Brain pericyte (primary cell): Measurements from ENCODE around the gene CMC4.

ENCODE experiments used
- DNase-seq: peaks from one replicate; pipeline ENCODE4 v3.0.0-alpha.2; 2012; ENCODE audit warnings: low read depth, low spot score

CMC4 gene, protein sequence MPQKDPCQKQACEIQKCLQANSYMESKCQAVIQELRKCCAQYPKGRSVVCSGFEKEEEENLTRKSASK

DNA sequence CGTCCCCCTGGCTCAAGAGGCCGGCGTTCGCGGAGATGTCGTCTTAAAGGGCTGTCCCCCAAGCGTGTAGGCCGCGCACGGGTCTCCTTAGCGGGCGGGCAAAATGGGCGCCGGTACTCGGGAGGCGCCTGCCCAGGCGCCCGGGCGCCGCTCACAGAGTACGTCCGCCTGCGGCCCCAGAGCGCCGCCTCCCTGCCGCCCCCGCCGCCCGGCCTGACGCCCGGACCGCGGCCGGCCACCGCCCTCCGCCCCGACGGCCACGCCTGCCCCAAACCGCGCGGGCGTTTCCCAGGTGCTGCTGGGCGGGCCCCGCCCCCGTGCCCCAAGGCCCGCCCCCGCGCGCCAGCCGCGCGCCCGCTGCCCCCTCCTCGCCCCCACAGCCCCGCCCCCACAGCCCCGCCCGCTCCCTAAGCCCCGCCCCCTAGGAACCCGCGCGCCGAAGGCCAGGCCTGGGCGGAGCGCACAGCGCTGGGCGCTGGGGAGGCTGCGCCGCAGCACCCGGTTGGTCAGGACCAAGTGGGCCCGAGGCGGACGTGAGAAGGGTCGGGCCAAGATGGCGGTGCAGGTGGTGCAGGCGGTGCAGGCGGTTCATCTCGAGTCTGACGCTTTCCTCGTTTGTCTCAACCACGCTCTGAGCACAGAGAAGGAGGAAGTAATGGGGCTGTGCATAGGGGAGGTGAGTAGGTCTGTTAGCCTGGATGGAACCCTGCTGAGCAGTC lies at the start of gene CMC4, which contains the start of the genes BRCC3 and MTCP1:
TSS of gene CMC4 (minus strand) at position 162 of the 719 bp plus-strand sequence. CDS start 7,113 bp downstream, outside the sequence.
TSS of gene BRCC3 (plus strand) at position 534 of the 719 bp plus-strand sequence. CDS start at position 554, 20 bp downstream.
TSS of gene MTCP1 (minus strand) at position 162 of the 719 bp plus-strand sequence. CDS start 5,126 bp downstream, outside the sequence.
- DNase-seq, result no peak

DNA sequence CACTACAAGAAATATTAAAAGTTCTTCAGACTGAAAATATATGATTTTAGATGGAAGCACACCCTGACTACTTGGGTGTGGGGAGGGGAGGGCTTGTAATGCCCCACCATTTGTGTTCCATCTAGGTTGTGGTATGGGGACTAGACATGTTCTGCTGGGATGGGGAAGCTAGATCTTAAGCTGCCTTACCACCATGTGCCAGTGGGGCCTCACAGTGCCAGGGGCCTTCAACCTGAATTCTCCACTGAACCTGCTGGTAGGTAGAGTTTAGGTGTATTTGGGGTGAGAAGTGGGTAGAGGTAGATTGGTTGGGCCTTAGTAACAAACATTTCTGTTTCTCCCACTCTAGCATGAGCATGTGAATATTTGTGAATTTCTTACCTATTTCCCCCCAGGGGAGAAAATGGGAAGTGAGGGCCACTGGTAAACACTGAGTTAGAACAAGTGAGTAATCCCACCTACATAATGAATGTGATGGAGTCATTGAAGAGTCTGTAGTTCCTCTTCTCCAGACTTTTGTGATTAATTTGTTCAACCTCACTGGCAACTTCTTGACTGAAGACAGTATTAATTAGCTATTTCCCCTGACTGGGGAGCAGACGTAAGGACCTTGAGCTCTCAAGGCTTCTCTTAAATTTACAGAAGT lies 44.4 kb upstream of the CMC4 start:
- no peak for DNase-seq

DNA sequence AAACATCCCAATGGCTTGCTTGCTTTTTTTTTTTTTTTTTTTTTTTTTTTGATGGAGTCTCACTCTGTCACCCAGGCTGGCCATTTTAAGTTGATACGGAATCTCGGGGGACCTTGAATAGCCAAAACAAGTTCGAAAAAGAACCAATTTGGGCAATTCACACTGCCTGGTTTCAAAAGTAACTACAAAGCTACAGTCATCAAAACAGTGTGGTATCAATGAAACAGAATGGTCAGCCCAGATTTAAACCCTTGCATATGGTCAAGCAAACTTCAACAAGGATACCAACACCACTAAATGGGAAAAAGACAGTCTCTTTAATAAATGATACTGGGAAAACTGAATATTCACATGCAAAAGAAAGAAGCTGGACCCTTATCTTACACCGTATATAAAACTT lies 42.2 kb upstream of the CMC4 start:
- no peak for DNase-seq

DNA sequence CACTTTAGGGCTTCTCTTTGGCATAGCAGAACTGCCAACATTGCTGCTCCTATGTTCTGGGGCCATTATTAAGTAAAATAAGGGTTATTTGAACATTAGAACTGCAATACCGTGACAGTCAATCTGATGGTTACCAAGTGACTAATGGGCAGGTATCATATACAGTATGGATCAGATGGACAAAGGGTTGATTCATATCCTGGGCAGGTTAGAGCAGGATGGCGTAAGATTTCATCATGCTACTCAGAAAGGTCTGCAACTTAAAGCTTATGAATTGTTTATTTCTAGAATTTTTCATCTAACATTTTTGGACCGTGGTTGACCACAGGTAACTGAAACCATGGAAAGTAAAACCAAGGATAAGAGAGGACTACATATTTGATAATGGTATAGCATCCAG lies 41.2 kb upstream of the CMC4 start:
- no peak for DNase-seq

DNA sequence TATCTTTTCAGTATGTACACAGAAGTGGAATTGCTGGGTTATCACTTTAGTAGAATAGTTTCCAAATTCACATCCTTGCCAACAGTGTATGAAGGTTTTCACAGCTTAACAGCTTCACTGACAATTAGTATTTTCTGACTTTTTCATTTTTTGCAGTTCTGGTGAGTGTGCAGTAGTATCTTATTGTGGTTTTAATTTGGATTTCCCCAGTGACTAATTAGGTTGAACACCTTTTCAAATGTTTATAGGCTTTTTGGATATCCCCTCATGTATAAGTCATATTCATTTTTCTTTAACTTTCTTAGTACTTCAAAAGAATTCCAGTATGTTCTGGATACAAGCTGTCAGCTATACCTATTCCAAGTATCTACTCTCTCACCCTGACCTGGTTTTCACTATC lies 37.5 kb upstream of the CMC4 start:
- no peak for DNase-seq

DNA sequence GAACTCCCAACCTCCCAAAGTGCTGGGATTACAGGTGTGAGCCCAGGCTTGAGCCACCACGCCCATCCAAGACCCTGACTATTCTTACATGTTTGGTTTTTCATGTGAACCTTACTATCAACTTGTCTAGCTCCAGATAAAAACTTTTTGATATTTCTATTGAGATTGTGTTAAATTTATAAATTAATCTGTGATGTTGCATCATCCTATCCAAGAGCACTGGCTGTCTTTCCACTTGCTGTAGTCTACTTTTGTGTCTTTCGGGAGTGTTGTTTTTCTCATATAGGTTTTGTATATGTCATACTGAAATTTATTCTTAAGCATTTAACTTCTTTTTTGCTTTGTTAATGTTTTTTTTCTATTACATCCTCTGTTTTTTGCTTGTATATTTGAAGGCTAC lies 35.0 kb upstream of the CMC4 start:
- DNase-seq, result no peak

DNA sequence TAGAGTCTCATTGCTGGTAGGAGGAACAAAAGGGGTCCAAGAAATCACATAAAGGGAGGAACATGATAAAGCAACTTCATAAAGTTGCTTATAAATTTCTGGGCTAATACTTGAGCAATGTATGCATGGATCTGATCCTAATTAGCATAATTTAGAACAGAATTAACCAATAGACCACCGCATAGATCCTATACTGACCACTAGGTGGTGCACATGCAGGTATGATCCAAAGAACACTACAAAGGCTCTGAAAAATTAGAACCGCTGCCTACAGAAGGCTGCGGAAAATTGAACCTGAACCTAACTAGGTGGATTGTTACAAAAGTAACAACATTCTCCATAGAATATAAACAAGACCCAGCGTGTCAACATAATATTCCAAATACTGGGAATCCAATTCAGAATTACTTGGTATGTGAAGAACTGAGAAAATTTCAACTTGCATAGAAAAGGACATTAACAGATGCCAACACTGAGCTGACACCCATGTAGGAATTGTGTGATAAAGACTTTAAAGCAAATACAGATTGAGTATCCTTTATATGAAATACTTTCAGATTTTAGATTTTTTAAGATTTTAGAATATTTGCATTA lies 23.6 kb upstream of the CMC4 start:
- DNase-seq, result no peak

DNA sequence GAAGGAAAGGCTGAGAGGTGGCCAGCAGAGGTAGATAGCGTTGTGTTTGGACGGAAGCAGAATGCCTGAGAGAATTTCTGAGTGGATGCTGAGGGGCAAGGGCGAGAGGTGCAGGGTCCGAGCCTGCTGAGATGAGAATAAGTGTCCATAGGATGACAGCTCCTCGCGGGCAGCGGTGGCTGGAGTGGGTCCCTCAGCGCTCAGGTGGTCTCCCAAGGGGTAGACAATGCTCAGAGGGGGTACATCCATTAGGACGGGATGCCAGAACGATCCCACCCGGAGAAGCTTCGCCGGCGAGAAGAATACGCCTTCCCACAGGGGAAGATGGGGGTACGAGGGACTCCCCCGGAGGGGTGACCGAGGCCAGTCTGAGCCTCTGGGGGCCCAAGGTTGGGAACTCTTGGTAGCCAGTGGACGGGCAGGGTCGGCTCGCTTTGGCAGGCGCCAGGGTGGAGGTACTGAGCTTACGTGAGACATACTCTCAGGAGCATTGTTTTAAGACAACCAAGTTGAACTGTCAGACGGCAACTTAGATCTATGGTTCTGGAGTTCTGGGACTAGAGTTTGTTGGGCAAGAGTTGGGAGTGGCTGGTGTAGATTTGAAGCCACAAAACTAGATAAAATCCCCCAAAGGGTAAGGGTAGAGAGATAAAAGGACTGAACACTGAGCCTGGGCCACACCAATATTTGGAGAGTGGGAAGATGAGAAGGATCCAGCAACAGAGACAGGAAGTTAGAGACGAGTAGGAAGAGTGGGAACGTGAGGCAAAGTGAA lies 16.2 kb upstream of the CMC4 start:
- no peak for DNase-seq

DNA sequence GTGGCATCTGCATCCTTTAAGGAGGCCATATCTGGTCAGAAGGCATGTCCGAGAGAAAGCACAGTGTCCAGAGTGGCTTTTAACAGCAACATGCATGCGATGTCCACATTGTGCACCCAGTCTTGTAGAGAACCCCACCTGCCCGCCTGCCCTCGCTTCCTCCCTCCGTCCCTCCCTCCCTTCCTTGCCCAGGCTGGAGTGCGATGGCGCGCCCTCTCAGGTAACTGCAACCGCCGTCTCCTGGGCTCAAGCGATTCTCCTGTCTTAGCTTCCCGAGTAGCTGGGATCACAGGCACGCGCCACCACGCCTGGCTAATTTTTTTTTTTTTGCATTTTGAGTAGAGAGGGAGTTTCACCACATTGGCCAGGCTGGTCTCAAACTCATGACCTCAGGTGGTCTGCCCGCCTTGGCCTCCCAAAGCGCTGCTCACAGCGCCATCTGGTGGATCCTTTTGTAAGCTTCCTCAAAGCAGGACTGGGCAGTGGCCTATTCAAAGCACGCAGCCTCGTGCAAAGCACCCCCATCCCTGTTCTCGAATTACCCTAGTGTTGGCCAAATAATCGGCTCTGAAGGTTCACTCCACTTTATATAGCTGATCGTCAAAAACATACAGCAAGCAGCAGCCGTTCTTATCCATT lies 15.4 kb upstream of the CMC4 start:
- DNase-seq, result no peak

DNA sequence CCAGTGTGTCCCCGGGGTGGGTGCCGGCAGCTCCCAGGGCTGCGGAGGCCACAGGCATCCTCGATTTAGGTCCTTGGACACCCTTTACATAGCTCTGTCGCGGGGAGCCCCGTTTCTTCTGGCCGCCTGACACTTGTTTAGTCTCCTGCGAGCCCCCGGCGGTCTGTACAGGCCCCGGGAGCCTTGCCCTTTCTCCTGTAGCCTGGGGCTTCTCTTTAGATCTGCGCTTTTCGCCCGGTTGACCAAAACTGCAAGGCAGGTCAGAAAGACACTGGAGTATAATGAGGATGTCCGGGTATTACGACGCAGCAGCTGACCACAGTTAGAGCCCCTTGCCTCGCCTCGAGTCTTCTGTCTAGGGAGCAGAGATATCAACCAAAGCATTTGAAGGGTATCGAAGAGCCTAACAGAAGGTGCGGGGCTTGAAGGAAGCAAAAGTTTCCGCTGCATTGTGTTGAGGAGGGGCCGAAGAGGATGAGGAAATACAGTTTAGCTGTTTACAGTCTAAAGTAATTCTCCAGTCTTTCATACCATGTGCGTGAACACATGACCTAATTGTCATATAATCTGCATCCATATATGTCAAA lies 851 bp upstream of the CMC4 start:
- no peak for DNase-seq

DNA sequence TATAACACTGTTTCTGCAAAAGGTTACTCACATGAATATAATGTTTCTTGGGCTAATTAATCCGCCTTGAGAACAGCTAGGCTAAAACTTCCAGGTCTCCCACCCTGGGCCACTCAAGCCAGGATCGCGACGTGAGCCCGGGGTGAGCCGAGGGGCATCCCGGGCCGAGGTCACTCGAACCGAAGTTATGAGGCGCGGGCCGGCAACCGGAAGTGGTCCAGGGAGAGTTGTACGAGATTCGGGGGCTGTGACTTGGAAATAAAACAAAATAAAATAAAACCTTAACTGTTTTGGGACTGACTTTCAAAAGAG lies 317 bp downstream of the CMC4 start:
- no peak for DNase-seq

DNA sequence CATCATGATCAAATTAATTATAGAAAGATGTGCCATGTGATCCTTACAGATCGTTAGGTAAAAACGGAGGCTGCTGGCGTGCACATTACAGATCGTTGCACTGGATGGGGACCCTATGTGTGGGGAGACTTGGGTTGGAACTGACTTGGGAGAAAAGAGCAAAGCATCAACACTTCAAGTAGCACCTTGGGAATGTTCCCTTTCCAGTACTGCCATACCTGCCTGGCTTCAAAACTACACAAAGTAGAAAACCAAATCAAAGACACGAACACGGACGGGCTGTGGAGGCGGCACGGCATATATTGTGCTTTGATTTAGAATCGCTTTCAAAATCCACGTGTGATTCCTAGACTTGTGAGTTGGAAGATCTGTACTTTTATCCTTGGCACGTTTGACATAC lies 898 bp downstream of the CMC4 start:
- no peak for DNase-seq

DNA sequence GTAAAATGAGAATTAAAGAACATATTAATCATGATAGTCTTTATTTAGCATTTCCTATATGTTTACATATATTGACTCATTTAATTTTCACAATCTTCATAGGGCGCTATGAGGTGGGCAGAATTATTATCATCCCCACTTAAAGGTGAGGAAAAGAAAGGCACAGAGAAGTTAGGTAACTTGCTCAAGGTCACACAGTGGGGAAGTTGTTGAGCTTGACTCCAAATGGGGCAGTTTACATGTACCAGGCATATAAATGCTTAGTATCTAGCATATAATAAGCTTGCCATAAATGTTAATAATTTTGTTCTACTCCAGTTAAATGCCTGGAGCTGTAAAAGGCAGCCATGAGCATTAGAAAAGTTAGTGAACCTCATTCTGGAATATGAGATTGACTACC lies 1.5 kb downstream of the CMC4 start:
- no peak for DNase-seq

DNA sequence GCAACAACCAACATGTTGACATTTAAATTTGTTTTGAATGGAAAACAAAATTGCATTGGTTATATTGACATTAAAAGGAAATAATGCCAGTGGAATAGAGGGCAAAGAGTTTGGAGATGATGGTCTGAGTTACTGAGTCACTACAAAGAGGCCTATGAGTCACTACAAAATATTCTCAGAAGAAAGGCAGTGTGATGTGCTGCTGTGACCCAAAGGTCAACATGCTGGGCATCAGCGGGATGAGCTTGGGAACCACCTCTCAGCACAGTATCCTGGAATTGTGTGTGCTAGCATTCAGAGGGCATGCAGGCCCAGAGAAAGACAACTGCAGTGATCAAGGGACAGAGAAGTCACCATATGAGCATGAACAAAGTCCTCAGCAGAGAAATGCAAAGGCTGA lies 2.8 kb downstream of the CMC4 start:
- DNase-seq, result no peak

DNA sequence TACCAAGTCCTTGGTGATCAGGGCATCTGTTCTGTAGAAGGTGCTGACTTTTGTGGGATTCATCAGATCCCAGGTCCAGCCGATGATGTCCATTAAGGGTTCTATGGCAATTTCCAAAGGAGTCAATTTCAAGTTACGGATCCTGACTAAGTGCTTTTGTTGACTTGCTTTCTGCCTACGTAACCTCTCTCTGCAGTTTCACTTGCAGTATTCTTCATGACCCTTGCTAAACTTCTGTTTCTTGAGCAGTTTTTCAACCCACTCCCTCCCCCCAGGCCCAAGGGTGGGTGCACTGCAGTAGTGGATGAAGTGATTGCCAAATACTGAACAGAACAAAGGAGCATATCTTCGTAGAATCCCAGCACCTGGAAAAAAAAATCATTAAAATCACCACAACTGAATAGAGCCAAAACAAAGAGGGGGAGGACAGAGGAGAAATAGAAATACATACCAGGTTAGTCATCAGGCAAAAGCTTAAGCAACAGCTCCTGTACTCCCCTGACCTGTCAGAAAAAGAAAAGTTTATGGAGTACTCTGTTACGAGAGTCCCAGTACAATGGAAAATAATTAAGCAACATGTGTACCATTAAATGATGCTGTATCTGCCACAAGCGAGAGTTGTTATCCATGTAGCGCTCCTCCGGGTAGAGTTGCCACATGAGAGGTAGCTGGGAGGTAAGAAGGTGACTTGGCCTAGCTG lies 5.8 kb downstream of the CMC4 start:
- DNase-seq, result no peak

DNA sequence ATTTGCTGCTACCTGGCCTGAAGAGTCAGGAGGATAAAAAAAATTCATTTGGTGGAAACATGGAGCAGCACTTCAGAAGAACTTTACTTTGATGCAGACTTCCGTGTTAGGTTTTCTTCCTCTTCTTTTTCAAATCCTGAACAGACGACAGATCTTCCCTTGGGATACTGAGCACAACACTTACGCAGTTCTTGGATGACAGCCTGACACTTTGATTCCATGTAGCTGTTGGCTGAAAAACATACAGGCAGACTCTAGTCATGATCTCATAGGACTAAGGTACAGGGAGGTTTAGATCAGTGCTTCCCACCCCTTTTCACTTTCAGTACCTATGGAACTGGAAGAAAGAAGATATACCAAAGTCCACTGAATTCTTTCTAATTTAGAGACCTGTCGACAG lies 9.2 kb downstream of the CMC4 start:
- DNase-seq, result no peak

DNA sequence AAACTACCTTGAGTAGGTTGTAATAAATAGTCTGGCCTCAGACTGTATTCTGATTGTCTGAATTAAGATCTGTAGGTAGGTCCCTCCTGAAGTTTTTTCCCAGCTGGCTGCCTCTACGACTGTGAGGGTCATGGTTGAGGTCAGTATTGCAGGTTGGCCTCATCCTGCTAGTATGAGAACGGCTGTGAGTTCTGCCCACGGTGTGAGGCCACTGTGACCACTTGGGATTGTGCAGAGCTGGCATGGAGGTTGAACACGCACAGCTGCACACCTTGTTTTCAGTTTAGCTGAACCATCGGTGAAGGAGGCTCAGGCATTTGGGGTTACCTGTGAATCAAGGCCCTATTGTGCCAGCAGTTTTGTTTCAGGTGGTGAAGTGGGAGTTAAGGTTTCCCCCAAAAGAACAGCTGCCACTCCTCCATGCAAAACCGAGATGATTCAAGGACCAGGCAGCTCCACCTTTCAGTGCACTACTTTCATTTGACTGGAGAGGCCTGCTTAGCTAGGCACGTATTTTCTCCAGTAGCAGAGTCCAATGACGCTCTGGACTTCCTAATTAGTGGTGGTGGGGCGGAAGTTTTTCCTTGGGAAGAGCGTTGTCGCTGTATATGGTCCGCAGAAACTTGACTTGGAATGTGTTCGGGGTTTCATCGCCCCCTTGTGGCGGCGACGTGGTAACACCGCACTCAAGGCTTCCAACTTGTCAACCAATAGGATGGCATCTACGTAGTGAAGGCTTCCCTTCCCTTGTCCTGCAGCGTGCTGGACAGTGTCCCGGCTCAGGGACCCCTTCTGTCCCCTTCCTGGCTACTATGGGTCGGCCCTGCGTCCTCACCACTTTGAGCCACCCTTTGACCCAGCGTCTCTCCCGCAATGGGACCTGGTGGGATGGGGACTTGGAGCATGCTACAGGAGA lies 13.8 kb downstream of the CMC4 start:
- peak; percentile 36 for DNase-seq

DNA sequence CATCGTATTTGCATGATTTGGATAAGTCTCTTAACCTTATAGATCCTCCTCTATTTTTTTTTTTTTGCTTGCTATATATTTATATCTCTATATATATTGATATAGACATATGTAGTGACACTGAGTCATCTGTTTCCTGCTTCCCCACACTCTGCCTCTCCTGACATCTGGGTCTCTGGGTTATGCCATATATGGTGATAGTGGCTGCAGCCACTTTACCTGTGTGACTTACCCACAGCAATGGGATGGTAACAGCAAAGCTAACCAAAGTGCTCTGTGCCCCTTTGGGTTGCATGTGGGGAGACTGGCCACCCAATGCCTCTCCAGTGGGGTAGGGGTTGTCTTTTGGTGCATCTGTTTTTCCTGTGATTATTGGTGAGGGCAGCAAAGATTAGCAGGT lies 14.5 kb downstream of the CMC4 start:
- DNase-seq, result no peak

DNA sequence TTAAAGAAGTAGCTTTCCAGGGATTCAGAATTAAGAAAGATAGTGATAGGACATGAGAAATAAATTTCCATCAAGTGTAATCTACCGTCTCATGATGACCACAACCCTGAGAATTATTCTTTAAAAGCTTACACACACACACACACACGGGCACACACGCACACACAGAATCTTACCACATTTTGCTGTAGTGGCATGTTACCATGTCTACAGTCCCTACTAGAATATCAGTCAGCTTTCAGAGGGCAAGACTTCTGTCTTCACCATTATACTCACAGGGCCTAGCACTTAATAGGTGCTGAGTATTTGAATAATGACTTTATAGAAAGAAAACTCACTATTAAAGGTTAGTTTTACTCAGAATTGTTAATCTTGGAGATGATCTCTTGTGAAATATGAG lies 15.4 kb downstream of the CMC4 start:
- no peak for DNase-seq

DNA sequence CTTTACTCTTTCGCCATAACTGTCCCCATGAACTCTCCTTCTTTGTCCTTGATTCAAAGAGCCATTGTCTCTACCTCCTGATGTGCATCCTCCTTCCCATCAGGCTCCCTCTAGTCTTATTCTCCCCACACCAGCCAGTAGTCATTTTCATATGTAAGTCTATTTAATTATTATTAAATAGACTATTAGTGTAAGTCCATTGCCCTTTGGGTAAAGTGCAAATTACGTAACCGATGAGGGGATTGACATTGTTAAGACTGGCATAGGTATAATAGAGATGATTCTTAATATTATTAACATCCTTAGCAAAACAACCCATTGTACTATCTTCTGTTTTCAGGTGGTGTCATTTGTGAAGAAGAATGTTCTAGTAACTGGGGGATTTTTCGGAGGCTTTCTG lies 16.7 kb downstream of the CMC4 start:
- no peak for DNase-seq
